Ishikawa (cell line): ENCODE data around the gene OXLD1.

ENCODE experiments used
- CEBPB ChIP-seq: IDR thresholded peaks from 2 replicates; pipeline ENCODE4 v1.6.1; 2012
- CREB1 ChIP-seq: IDR thresholded peaks from 2 replicates; pipeline ENCODE4 v1.6.1; 2012; ENCODE audit warnings: low read depth
- EGR1 ChIP-seq: IDR thresholded peaks from 2 replicates; pipeline ENCODE4 v1.6.1; 2012
- EP300 ChIP-seq: IDR thresholded peaks from 2 replicates; pipeline ENCODE4 v1.6.1; 2012; ENCODE audit warnings: borderline replicate concordance
- FOXM1 ChIP-seq: IDR thresholded peaks from 2 replicates; pipeline ENCODE4 v1.6.1; 2012; ENCODE audit warnings: low read depth, borderline replicate concordance
- NFIC ChIP-seq: IDR thresholded peaks from 2 replicates; pipeline ENCODE4 v1.6.1; 2012
- RAD21 ChIP-seq: IDR thresholded peaks from 2 replicates; pipeline ENCODE4 v1.6.1; 2012; ENCODE audit warnings: low read depth
- REST ChIP-seq: IDR thresholded peaks from 2 replicates; pipeline ENCODE4 v1.6.1; 2012; ENCODE audit warnings: low read depth, mild to moderate bottlenecking
- TAF1 ChIP-seq: IDR thresholded peaks from 2 replicates; pipeline ENCODE4 v1.6.1; 2012; ENCODE audit warnings: low read depth, mild to moderate bottlenecking
- TCF12 ChIP-seq: IDR thresholded peaks from 2 replicates; pipeline ENCODE4 v1.6.1; 2012; ENCODE audit warnings: low read depth
- TEAD4 ChIP-seq: IDR thresholded peaks from 2 replicates; pipeline ENCODE4 v1.6.1; 2012
- YY1 ChIP-seq: IDR thresholded peaks from 2 replicates; pipeline ENCODE4 v1.6.1; 2012; ENCODE audit warnings: low read depth
- ZBTB7A ChIP-seq: IDR thresholded peaks from 2 replicates; pipeline ENCODE4 v1.6.1; 2012; ENCODE audit warnings: low read depth
- TF ChIP-seq, protein P1 (sequence below): IDR thresholded peaks from 2 replicates; pipeline ENCODE4 v1.6.1; 2012
- TF ChIP-seq, protein P2 (sequence below): IDR thresholded peaks from 2 replicates; pipeline ENCODE4 v1.6.1; 2012

Gene OXLD1

GRCh38 chr17:81667754-81668153, 1.3 kb upstream of the OXLD1 start:
- TF ChIP-seq ZBTB7A: no peak
- TF ChIP-seq EGR1: no peak
- no peak for TF ChIP-seq EP300
- no peak for TF ChIP-seq YY1
- no peak for TF ChIP-seq CEBPB
- TF ChIP-seq FOXM1: no peak
- TF ChIP-seq TCF12: no peak
- no peak for TF ChIP-seq TAF1

- TF ChIP-seq, protein P1, sequence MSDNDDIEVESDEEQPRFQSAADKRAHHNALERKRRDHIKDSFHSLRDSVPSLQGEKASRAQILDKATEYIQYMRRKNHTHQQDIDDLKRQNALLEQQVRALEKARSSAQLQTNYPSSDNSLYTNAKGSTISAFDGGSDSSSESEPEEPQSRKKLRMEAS: no peak
- TF ChIP-seq CEBPB (no peak), TCF12 (no peak), ZBTB7A (no peak), TAF1 (no peak), CREB1 (no peak), RAD21 (no peak), EP300 (no peak), YY1 (no peak), REST (no peak), FOXM1 (no peak), EGR1 (no peak), TEAD4 (no peak), NFIC (no peak)
- TF ChIP-seq, protein P2, sequence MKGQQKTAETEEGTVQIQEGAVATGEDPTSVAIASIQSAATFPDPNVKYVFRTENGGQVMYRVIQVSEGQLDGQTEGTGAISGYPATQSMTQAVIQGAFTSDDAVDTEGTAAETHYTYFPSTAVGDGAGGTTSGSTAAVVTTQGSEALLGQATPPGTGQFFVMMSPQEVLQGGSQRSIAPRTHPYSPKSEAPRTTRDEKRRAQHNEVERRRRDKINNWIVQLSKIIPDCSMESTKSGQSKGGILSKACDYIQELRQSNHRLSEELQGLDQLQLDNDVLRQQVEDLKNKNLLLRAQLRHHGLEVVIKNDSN: no peak
Observed at GRCh38 chr17:81666092-81666341, 388 bp downstream of the OXLD1 start.

DNA sequence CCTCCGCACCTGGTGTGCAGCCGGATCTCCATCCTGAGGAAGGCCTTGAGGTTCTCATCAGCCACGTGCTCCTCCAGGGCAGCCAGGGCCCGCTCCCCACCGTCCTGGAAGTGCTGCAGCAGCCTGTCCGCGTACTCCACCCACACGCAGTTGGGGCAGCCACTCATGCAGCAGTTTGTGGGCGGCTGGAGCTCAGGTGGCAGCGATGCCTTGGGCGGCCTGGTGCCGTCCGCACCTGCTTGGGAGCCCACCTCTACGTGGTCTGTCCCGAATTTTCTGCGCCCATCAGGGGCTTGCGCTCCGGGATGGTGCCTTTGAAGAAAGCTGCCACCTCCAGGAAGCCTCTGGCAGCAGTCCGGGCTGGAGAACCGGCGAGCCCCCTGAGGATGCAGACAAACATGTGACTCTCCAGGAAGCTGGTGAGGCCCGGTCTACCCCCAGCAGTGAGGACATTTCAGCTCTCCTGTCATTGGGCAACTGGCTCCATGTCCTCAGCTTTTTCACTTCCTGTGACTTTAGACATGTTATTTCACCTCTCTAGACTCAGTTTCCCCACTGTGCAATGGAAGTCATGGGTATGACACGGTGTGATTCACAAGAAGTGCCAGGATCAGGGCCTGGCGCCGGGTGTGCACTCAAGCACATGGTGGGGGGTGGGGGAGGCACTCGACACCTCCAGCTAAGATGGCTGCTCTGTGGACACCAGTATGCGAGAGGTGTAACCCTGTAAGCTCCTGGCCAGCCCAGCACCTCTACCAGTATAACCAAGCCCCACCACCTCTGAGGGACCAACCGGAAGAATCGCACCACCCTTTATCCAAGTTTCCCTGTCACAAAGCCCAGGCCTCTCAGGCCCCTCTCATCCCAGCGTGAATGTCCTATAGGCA, 957 bp downstream of the OXLD1 start:
- peak; percentile 18; the same call in 1 of the 2 replicates for TF ChIP-seq TAF1
- TF ChIP-seq YY1: peak; percentile 85
- TF ChIP-seq, protein P1: peak; percentile 96
- TF ChIP-seq, protein P2: no peak

DNA sequence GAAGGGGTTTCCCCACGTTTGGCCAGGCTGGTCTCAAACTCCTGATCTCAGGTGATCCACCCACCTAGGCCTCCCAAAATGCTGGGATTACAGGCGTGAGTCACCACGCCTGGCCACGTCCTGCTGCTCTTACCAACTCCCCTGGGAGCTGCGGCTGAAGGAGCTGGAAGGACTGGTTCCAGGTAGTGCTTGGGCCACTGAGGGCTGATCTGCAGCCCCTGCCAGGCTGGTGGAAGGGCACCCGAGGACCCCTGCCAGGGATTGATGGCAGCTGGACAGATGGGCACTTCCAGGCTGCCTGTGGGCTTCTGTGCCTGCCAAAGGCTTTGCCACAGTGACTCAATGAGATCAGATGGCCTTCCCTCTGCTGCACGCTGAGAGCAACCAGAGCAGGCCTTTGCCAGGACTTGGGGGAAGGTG, 2.3 kb downstream of the OXLD1 start:
- TF ChIP-seq EP300: no peak
- TF ChIP-seq, protein P2: no peak
- TF ChIP-seq CEBPB: no peak

DNA sequence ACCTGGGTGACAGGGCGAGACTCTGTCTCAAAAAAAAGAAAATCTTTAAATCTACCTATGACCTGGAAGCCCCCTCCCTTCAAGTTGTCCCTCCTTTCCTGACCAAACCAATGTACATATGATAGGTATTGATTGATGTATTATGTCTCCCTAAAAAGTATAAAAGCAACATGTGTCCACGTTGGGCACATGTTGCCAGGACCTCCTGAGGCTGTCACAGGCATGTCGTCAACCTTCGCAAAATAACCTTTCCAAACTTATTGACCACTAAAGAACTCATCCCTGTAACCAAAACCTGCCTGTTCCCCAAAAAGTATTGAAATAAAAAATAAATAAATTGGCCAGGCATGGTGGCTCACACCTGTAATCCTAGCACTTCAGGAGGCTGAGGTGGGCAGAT, 4.4 kb downstream of the OXLD1 start:
- TF ChIP-seq EGR1: no peak
- TF ChIP-seq FOXM1: no peak
- no peak for TF ChIP-seq ZBTB7A
- no peak for TF ChIP-seq EP300
- TF ChIP-seq, protein P1: no peak
- no peak for TF ChIP-seq TCF12
- no peak for TF ChIP-seq RAD21
- TF ChIP-seq NFIC: no peak
- no peak for TF ChIP-seq CREB1
- no peak for TF ChIP-seq TAF1
- no peak for TF ChIP-seq YY1
- TF ChIP-seq REST: no peak
- no peak for TF ChIP-seq CEBPB
- TF ChIP-seq, protein P2: no peak
- TF ChIP-seq TEAD4: no peak
